Chondrocyte (in vitro differentiated cells): ENCODE data around the gene MYRFL. TPM values are rescaled to one million over a fixed set of nuclear protein-coding genes. Genes with fewer than 3 reads are reported as not detected.

Source experiments
- DNase-seq: peaks from one replicate; pipeline ENCODE4 v3.0.0; 2021; ENCODE audit warnings: mixed read lengths, low spot score
- H3K27ac Mint-ChIP-seq: one replicate; pipeline ENCODE4 v1.8.0; 2021; ENCODE audit warnings: mild to moderate bottlenecking, moderate library complexity, mixed read lengths; ENCODE audit not compliant: unreplicated experiment
- H3K27me3 Mint-ChIP-seq: 2 replicates; pipeline ENCODE4 v1.8.0; 2021; ENCODE audit warnings: low read depth, mixed read lengths
- H3K36me3 Mint-ChIP-seq: 2 replicates; pipeline ENCODE4 v1.8.0; 2021; ENCODE audit warnings: low read depth, mixed read lengths
- H3K4me1 Mint-ChIP-seq: 2 replicates; pipeline ENCODE4 v1.8.0; 2021; ENCODE audit warnings: low read depth, mild to moderate bottlenecking, mixed read lengths
- H3K4me3 Mint-ChIP-seq: one replicate; pipeline ENCODE4 v1.8.0; 2021; ENCODE audit warnings: mild to moderate bottlenecking, moderate library complexity, mixed read lengths; ENCODE audit not compliant: unreplicated experiment
- H3K9me3 Mint-ChIP-seq: 2 replicates; pipeline ENCODE4 v1.8.0; 2021; ENCODE audit warnings: low read depth, mixed read lengths
- total RNA-seq: library from RNA; stranded (reverse); gene quantifications from 3 replicates; pipeline ENCODE4 v1.2.1, GENCODE V29; 2021
- TF ChIP-seq, protein P1 (sequence below): fragments of 200-600 bp; sonication (generic); IDR thresholded peaks from 2 replicates; pipeline ENCODE4 v1.5.0; 2021; ENCODE audit warnings: antibody characterized with exemption, mild to moderate bottlenecking, moderate library complexity

The MYRFL gene
- total RNA-seq, 1 donor from 2014 or later = 0.35 TPM

- Mint-ChIP-seq H3K4me3 (no peak overlapping the region), H3K36me3 (peaks cover 24% of the 10 kb centered on the region), H3K4me1 (no peaks in the 10 kb centered on the region), H3K27me3 (no peaks in the 10 kb centered on the region), H3K27ac (no peak overlapping the region), H3K9me3 (peaks cover 26% of the 10 kb centered on the region)
- TF ChIP-seq, protein P1, sequence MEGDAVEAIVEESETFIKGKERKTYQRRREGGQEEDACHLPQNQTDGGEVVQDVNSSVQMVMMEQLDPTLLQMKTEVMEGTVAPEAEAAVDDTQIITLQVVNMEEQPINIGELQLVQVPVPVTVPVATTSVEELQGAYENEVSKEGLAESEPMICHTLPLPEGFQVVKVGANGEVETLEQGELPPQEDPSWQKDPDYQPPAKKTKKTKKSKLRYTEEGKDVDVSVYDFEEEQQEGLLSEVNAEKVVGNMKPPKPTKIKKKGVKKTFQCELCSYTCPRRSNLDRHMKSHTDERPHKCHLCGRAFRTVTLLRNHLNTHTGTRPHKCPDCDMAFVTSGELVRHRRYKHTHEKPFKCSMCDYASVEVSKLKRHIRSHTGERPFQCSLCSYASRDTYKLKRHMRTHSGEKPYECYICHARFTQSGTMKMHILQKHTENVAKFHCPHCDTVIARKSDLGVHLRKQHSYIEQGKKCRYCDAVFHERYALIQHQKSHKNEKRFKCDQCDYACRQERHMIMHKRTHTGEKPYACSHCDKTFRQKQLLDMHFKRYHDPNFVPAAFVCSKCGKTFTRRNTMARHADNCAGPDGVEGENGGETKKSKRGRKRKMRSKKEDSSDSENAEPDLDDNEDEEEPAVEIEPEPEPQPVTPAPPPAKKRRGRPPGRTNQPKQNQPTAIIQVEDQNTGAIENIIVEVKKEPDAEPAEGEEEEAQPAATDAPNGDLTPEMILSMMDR = no peak
- DNase-seq = no peak
These were observed 14.0 kb upstream of the MYRFL start for GRCh38 chr12:69810870-69811498.

GRCh38 chr12:69816082-69816481 lies 8.9 kb upstream of the MYRFL start:
- DNase-seq = no peak

GRCh38 chr12:69821032-69821455 lies 4.0 kb upstream of the MYRFL start:
- Mint-ChIP-seq H3K36me3 (no peaks in the 10 kb centered on the region), H3K27ac (peak overlapping the region; percentile 28), H3K27me3 (no peaks in the 10 kb centered on the region), H3K4me3 (no peak overlapping the region), H3K9me3 (no peaks in the 10 kb centered on the region), H3K4me1 (peaks cover 19% of the 10 kb centered on the region)
- TF ChIP-seq, protein P1 = no peak
- no peak for DNase-seq

More at GRCh38 chr12:69816082-69816481, 8.9 kb upstream of the MYRFL start:
- Mint-ChIP-seq H3K36me3 (peaks cover 2% of the 10 kb centered on the region), H3K4me1 (peaks cover 3% of the 10 kb centered on the region), H3K27me3 (no peaks in the 10 kb centered on the region), H3K27ac (no peak overlapping the region), H3K9me3 (peaks cover 1% of the 10 kb centered on the region), H3K4me3 (no peak overlapping the region)
- TF ChIP-seq, protein P1 = no peak

DNA sequence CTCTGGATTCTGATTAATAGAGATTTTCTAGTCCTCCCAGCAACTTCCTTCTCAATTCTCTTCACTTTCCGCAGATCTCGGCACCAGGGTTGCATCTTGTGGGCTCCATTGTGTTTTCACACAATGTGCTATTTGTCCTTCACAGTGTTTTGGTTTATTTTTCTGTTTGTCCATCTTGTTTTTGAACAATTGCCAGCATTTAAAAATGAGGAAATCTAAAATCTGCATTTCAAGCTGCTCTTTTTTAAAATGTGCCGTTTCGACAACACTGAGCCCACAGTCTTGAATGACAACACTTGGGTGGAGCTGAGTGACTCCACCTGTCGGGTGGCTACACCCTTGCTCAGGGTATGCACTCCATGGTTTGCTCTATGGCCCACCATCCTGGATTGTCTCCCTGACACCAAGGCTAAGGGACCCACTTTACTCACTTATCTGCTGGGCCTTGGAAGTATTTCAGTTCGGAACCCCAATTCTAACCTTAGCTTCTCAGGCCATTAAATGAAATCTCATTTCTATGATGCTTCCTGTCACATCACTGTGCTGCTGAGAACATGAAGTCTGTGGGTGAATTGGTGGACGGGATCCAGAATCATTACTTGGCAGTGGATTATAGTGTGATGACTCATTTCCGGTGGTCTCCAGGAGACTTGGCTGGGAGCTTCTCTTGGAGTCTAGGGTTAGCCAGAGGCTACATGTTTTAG lies 3.4 kb upstream of the MYRFL start:
- H3K27ac Mint-ChIP-seq = peak overlapping the region; percentile 28
- no peaks in the 10 kb centered on the region for H3K27me3 Mint-ChIP-seq
- H3K36me3 Mint-ChIP-seq = no peaks in the 10 kb centered on the region
- TF ChIP-seq, protein P1 = no peak
- H3K9me3 Mint-ChIP-seq = no peaks in the 10 kb centered on the region
- H3K4me3 Mint-ChIP-seq = no peak overlapping the region
- peaks cover 19% of the 10 kb centered on the region for H3K4me1 Mint-ChIP-seq
- DNase-seq = no peak

DNA sequence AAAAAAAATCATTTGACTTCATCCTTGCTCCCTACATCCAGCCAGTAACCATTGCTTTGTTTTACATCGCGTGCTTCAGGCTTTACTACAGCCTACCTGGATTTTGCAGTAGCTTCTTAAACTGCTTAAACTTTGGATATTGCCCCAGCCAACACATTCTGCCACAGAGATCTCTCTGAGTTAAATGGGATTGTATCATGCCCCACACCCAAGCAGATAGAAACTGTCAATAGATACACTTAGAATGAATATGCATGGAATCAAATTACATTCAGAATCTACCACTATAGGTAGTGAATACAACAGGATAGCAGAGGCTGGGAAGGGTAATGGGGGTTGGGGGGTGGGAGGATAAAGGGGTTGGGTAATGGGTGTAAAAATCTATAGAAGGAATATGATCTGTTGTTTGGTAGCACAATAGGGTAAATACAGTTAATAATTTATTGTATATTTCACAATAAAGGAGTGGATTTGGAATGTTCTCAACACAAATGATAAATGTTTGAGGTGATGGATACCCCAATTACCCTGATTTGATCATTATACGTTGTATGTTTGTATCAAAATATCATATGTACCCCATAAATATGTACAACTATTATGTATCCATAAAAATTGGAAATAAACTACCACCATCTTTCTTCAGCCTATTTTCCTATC lies 2.7 kb upstream of the MYRFL start:
- no peak overlapping the region for H3K27ac Mint-ChIP-seq
- H3K27me3 Mint-ChIP-seq = no peaks in the 10 kb centered on the region
- H3K4me3 Mint-ChIP-seq = no peak overlapping the region
- TF ChIP-seq, protein P1 = no peak
- DNase-seq = no peak
- H3K4me1 Mint-ChIP-seq = peaks cover 19% of the 10 kb centered on the region
- no peaks in the 10 kb centered on the region for H3K9me3 Mint-ChIP-seq
- H3K36me3 Mint-ChIP-seq = no peaks in the 10 kb centered on the region
